Lower leg skin (tissue), 4 donors: ENCODE results near the gene PRKCE. TPM values are rescaled to one million over a fixed set of nuclear protein-coding genes. Genes with fewer than 3 reads are reported as not detected.

ENCODE experiments used
- DNase-seq, 2 donors: peaks; one replicate each; pipeline ENCODE4 v3.0.0-alpha.2; 2019; ENCODE audit warnings: low spot score in 2 of 2
- H3K4me3 ChIP-seq: fragments of 200-600 bp; sonication (generic); 2 replicates; pipeline ENCODE4 v1.5.1; 2017; ENCODE audit warnings: mild to moderate bottlenecking, low read depth; ENCODE audit not compliant: poor library complexity, severe bottlenecking
- POLR2A ChIP-seq, 2 donors: fragments of 450-650 bp; IDR thresholded peaks; one replicate each; pipeline ENCODE4 v1.6.1; 2016 to 2017; ENCODE audit warnings: antibody characterized with exemption in 2 of 2, mild to moderate bottlenecking in 1 of 2, moderate library complexity in 1 of 2
- WGBS, 2 donors: methylation state at CpG; one replicate each; pipeline ENCODE4 v1.1.5; 2018; 5-methylcytosine and 5-hydroxymethylcytosine counted together
- intact Hi-C: fragments of 100-400 bp; cut with DNase I; formaldehyde crosslinking; loops from one replicate; pipeline ENCODE4 v1.15.0; 2023; ENCODE audit warnings: low total_unique reads
- total RNA-seq, 4 donors: library from RNA; depleted of rRNA; stranded (reverse); fragments of >200 nt; gene quantifications; one replicate each; pipeline ENCODE4 v1.1.0, GENCODE V29; 2016
- TF ChIP-seq, protein P1 (sequence below), 3 donors: fragments of 450-650 bp; IDR thresholded peaks; one replicate each; pipeline ENCODE4 v1.5.1; 2016; ENCODE audit warnings: antibody characterized with exemption in 3 of 3, mild to moderate bottlenecking in 3 of 3, moderate library complexity in 2 of 3

Gene PRKCE
- total RNA-seq, 4 donors from 2014 or later: 3.5 to 10.3 (median 6.1) TPM

DNA sequence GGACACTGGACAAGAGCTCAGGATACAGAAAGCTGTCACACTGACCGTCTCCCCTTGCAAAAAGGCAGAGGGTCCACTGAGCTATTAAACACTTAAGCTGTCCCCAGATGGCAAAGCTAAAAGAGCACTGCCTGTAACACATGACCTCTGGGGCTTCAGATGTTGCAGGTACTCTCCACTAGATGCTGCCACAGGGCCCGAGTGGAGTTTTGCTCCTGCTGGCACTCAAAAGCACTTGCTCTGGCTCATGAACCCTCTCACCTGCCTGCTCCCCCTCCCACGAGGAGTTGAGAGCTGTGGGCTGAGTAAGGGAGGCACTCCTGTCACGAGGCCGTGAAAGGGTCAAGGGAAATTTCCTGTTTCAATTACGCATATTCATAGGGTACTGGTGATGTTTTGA, 227.9 kb downstream of the PRKCE start:
- DNase-seq: no peak
- intact Hi-C loops: no loop called here
- TF ChIP-seq, protein P1, sequence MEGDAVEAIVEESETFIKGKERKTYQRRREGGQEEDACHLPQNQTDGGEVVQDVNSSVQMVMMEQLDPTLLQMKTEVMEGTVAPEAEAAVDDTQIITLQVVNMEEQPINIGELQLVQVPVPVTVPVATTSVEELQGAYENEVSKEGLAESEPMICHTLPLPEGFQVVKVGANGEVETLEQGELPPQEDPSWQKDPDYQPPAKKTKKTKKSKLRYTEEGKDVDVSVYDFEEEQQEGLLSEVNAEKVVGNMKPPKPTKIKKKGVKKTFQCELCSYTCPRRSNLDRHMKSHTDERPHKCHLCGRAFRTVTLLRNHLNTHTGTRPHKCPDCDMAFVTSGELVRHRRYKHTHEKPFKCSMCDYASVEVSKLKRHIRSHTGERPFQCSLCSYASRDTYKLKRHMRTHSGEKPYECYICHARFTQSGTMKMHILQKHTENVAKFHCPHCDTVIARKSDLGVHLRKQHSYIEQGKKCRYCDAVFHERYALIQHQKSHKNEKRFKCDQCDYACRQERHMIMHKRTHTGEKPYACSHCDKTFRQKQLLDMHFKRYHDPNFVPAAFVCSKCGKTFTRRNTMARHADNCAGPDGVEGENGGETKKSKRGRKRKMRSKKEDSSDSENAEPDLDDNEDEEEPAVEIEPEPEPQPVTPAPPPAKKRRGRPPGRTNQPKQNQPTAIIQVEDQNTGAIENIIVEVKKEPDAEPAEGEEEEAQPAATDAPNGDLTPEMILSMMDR (IDR thresholded peaks at IDR 0.05): no peak
- TF ChIP-seq POLR2A (IDR thresholded peaks at IDR 0.05): no peak
- H3K4me3 ChIP-seq: no peak overlapping the region
- WGBS, 2 donors: 90 to 93% methylated on average over 6 of the region's 6 CpGs

DNA sequence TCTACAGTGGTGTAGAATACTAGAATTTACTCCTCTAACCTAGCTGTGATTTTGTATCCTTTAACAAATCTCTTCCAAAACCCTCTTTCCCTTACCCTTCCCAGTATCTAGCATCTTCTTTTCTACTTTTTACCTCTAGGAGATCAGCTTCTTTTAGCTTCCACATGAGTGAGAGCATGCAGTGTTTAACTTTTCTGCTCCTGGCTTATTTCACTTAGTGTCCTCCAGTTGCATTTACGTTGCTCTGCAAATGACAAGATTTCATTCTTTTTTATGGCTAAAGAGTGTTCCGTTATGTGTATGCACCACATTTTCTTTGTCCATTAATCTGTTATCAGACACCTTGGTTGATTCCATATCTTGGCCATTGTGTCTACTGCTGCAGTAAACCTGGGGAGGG, 228.5 kb downstream of the PRKCE start:
- TF ChIP-seq, protein P1 (IDR thresholded peaks at IDR 0.05): no peak
- TF ChIP-seq POLR2A (IDR thresholded peaks at IDR 0.05): no peak
- intact Hi-C loops: no loop called here
- H3K4me3 ChIP-seq: no peak overlapping the region
- 97 to 100% methylated on average over 2 of the region's 2 CpGs for WGBS, 2 donors
- no peak for DNase-seq

DNA sequence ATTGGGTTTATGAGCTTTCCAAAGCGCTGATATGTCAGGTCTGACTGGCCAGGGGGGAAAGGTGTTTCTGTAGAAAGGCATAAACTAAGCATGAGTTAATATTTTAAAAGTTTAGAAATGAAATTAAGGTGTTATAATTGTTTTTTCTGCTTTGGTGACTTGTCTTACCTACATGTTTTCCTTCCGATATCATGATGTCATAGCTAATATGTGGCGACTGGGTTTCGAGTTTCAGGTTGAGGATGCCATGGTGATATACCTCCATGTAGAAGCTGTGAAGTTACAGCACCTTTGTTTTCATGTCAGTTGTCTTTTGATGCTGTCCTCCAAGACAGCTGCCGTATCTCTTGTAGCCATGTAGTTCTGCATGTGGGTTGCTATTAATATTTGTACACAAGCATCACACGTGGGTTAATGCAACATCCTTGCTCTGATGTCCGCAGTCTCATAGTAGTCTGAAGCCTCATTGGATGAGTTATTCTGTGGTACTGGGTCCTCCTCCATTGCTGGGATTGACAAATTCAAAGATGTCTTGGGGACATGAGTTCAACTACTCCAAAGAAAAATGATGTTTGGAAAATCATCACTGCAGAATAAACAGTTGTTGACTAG, 230.6 kb downstream of the PRKCE start:
- TF ChIP-seq, protein P1 (IDR thresholded peaks at IDR 0.05): no peak
- TF ChIP-seq POLR2A (IDR thresholded peaks at IDR 0.05): no peak
- 91 to 94% methylated on average over 7 of the region's 7 CpGs for WGBS, 2 donors
- no peak overlapping the region for H3K4me3 ChIP-seq
- DNase-seq: no peak
- intact Hi-C loops: no loop called here

DNA sequence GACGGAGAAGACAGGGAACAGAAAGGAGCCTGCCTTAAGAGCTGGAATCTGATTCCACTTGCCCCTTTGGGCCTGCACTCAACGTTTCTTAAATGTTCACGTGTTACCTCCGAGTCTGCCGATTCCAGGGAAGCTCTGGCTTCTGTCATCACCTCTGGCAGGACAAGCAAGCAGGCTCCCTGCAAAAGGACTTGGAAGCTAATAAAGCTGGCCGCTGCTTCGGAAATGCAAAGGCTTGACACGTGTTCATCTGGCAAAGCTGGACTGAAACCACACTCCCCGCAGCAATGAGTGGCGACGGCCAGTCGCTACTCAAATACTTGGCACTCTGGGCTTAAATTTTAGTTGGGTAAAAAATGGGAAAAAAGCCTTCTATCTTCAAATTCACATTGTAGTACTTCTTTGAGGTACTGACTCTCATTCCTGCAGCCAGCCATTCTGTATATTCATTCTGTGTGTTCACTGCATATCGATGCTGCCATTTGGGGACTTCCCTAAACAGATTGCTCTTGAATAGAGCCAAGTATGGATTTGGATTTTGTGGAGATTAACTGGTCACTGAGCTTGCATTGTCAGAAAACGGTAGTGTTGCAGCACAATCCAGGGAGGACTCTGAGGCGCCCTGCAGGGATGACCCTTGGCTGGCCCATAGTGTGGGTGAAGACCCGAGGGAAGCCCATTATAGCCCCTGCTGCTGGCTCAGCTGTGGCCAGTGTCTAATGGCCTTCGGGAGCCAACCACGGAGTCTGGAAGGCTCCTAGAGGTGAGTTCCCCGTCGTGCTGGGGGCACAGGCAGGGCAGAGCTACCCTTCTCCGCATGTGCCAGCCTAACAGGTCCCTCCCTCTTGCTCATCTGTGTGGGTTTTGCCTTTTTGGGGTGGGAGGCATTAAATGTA, 231.5 kb downstream of the PRKCE start:
- no peak for TF ChIP-seq POLR2A (IDR thresholded peaks at IDR 0.05)
- TF ChIP-seq, protein P1 (IDR thresholded peaks at IDR 0.05): no peak
- intact Hi-C loops: no loop called here
- DNase-seq: peak; percentile 64 to 90
- H3K4me3 ChIP-seq: no peak overlapping the region
- 61 to 67% methylated on average over 20 to 21 of the region's 21 CpGs for WGBS, 2 donors

DNA sequence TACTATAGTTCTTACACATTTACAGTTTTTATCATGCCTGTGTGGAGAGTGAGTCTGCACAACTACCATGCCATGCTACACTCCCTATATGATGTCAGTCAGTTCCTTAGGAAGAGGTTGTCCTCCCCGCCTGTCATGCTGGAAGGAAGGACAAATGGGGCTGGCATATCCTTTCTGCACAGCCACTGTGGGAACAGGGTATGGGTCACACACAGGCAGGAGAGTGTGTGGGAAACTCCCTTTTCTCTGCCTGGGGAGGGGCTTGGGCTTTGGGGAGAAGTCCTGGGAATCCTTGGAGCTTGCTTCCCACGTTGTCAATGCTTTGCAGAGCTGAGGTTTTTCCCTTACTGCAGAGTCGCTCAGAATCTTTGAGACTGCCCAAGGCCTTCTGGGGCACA, 232.1 kb downstream of the PRKCE start:
- DNase-seq: no peak
- intact Hi-C loops: no loop called here
- no peak overlapping the region for H3K4me3 ChIP-seq
- 42 to 66% methylated on average over 3 of the region's 3 CpGs for WGBS, 2 donors
- TF ChIP-seq POLR2A (IDR thresholded peaks at IDR 0.05): no peak
- TF ChIP-seq, protein P1 (IDR thresholded peaks at IDR 0.05): no peak
